Stimulated activated CD8-positive, alpha-beta memory T cell treated with anti-CD3 and anti-CD28 coated beads, Interleukin-4, amount 100 ng/mL, for 4 hours (primary cell): ENCODE measurements around the gene CD52.
A peak's percentile ranks its signal among the peaks of the same experiment; 100 is the strongest.
"Not testable (repeated sequence)": the region's sequence is repeated elsewhere in the genome, so short reads cannot be mapped to it uniquely, and the experiment has no call there.

Experiments
- DNase-seq, 2 donors: peaks; one replicate each; pipeline ENCODE4 v3.0.0-alpha.2; 2020; ENCODE audit warnings: low read depth in 2 of 2, low spot score in 1 of 2

Gene CD52

GRCh38 chr1:26297791-26298124, 20.0 kb upstream of the CD52 start:
- DNase-seq: no peak

DNA sequence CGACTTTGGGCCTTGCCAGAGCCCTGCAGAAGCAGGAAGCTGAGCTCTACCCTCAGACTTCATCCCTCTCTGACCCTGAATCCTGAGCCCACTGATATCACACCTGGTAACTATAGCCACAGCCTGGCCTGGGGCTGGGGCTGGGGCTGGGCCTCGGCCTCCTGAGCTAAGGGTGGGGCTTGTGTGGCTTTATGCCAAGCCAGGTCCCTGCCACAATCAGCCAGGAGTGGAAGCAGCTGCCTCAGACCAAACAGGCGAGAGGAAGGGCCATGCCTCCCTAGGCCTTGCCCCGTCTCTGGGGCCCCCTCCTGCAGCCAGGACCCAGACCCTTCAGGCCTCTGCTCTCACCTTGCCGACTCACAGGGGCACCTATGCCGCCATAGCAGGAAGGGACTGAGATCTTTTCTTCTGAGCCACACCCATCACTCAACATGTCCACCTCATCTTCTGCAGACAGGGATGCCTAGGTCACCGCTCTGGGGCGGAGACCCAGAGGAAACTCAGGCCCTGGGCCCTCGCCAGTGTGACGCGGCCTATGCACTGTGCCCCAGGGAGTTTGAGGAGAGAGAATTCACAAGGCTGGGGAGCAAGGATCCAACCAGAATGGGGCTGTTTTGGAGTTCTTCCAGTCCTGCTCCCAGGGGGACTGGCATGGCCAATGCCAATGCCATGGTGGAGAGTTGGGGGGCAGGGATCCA, 17.0 kb upstream of the CD52 start:
- no peak for DNase-seq

DNA sequence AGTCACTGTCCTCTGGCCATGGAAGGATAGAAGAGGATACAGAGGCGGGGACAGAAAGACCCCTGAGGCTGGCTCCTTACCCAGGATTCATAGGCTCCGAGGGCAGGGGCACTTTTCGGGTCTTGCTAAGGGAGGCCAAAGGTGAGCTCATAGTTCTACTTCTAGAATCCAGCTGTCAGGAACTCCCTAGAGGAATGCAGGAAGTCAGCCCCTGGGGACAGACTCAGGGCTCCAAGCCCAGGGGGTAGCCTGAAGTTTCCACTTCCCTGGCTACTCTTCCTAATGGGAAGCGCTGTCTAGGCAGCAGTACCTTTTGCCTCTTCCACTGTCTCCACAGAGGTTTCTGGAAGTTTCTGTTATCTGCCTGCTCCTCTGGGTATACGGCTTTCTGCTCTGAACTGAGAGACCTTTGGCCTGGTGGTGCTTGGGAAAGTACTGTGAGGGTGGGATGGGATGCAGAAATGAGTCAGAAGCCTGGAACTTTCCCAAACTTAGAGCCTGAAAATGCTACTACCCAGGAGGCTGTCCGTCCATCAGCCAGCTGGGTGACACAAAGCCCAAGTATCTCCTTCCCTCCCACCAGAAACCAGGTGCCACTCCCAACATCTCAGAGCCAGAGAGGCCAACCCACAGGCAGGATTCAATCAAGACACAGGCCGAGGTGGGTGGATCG, 14.9 kb upstream of the CD52 start:
- DNase-seq: no peak

DNA sequence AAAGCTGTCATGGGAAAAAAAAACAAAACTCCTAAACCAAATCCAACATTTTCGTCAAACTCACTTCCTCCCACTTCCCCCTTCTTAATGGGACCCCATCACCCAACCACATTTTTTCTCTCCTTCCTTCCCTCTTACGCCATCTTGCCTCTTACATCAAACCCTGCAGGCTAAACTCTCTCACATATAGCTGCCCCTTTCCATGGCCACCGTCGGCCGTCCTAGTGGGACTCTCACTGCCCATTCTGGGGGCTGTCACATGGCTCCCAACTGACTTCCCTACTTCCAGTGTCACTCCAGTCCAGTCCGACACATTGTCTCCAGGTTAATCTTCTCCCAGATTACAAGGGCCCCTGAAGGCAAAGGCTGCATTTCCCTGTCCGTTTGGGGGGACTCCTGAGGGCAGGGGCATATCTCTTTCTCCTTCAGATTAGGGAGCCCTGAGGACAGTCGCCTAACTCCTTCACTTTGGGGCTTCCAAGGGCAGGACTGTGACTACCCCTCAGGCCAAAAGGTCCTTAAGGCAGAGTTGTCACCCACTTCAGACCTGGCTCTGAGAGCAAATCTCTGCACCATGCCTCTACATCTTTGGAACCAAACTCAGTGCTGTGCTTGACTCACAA, 12.0 kb upstream of the CD52 start:
- DNase-seq: no peak

DNA sequence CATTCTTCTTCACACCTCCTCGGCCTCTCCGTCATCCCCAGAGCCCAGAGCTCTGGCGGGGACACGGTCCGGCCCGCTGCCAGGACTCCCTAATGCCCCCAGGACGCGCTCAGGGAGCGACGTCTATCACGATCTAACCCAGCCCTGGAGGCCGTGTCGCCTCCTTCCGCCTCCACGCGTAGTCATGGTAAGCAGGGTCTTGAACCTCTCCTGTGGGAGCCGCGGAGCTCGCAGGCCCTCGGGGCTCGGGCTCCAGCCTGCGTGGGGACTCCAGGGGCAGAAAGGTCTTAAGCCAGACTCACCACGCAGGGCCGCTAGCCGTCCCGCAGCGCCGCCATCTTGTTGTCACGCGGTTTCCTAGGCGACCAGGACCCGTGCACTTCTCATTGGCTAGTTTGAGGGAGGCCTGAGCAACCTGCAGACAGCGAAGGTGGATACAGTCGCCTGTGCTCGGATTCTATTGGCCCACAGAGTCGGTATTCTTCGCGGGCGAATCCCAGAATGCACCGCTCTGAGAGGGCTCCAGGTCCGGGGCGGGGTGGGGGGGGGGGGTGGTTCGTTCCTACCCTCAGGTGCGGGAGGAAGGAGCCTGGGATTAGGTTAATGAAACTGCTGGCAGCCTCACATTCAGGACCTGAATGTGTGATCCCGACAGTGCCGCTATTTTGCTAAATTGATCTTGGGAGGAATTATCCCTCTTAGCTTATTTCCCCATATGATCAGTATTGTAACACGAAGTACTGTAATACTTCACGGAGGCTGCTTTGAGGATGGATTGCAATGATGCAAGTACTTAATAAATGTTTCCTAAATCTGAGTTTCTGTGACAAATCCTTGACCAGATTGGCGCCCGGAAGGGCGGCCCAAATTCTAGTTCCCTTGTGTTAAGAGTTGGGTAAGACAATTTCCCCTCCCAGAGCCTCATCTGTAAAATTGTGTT, 11.2 kb upstream of the CD52 start, which contains the start of gene UBXN11:
UBXN11 (minus strand) TSS at position 347 of the 940 bp plus-strand sequence. CDS start 3,753 bp downstream, outside the sequence.
- peak; percentile 84 to 85 for DNase-seq

GRCh38 chr1:26307363-26307781, 10.4 kb upstream of the CD52 start:
- DNase-seq: no peak

DNA sequence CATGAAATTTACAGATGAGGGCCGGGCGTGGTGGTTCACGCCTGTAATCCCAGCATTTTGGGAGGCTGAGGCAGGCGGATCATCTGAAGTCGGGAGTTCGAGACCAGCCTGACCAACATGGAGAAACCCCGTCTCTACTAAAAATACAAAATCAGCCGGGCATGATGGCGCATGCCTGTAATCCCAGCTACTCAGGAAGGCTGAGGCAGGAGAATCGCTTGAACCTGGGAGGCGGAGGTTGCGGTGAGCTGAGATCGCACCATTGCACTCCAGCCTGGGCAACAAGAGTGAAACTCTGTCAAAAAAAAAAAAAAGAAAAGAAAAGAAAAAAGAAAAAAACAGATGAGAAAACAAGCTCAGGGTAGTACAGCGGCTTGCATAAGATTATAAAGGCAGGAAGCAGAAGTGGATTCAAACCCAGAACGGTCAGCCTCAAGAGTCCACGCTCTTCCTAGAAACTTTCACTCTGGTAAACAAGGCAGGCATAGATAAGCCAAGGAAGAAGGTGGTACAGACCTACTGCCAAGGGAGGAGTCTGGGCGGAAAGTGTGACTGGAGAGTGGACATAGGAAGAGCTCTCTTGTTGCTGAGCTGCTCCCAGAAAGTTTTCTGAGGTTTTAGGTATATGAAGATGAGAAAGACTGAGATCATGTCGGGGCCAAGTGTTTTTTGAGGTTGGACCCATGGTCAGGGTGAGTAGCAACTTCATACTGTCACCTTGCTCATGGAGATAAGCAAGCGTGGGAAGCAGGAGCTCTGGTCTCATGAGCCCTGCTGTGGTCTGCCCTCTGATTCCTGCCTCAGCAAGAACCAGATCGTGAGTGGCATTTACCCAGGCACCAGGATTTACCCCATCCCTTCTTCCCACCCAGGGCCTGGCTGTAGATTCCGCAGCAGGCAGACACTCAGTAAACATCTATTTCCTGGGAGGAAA, 9.5 kb upstream of the CD52 start:
- DNase-seq: not testable (repeated sequence)

DNA sequence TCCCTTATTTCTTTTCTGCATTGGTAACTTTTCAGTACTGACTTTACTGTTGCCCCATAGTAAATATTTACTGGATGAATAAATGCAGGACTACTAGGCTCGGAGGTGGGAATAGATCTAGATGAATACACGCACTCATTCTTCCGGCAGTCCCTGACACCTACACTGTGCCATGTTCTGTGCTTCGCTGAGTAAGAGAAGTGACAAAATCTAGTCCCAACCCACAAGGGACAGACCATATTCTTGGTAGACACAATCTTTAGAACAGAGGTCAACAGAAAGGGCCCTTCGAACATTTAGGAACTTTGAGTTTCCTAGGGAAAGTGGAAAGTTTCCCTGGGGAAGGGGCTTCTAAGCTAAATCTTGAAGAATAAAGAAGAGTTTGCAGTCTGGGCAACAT, 3.3 kb upstream of the CD52 start:
- DNase-seq: no peak

DNA sequence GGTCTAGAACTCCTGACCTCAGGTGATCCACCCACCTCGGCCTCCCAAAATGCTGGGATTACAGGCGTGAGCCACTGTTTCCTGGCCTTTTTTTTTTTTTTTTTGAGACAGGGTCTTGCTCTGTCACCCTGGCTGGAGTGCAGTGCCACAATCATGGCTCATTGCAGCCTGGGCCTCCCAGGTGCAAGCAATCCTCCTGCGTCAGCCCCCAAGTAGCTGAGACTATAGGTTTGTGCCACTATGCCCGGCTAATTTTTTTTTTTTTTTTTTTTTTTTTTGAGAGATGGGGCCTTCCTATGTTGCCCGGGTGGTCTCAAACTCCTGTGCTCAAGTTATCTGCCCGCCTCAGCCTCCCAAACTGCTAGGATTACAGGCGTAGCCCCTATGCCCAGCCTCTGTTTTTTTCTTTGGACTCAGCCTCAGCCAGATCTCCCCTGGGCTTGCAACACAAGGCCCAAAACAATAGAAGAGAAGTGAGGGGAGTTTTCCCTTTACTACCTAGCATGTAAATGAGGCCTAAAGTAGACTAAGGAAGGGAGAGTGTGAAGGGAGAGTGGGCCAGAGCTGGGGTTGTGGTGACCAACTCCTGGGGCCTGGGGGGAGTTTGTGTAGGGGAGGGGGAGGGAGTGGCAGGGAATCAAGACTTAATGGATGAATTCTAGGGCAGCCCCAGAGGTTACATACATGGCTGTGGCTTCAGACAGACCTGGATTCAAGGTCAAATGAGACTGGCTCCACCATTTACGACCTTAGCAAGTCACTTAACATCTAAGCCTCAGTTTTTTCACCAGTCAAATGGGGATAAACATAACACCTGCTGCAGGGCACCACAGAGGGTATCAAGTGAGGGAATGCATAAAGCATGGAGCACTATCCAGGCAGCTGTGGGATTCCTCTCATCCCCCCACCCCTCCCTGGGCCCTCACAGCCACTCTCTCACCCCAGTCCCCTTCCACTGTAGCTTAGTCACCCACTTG, 1.6 kb upstream of the CD52 start:
- DNase-seq: no peak

GRCh38 chr1:26317146-26317545, 612 bp upstream of the CD52 start:
- DNase-seq: no peak

DNA sequence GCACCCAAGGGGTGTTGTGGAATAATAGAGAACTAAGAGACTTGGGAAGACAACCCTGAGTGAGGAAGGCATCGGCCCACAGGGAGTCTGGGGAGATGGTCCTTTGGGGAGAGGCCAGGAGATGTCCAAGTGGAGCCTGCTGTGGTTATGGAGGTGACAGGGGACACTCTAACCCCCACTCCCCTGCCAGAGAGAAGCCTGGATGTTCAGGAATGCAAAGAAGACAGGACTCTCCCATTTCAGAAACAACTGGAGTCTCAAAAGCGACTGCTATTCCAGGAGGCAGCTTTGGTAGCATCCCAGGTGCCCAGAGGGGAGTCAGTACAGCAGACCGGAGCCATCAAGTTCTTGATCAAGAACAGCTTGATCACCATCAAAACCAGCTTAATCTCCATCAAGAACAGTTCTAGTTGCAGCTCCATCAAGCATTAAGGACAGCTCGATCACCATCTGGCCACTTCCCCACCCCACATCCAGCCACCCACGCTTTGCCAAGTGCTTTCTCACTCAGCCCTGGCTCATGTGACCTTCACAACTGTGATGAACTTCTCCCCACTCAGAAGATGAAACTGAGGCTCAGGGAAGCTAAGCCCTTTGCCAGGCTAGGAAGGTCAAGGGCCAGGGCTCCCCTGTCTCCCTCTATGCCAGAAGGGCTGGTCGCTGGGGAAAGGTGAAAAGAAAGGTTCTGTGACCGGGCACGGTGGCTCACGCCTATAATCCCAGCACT, 743 bp downstream of the CD52 start:
- DNase-seq: no peak

GRCh38 chr1:26320896-26321295, 3.1 kb downstream of the CD52 start:
- DNase-seq: no peak

DNA sequence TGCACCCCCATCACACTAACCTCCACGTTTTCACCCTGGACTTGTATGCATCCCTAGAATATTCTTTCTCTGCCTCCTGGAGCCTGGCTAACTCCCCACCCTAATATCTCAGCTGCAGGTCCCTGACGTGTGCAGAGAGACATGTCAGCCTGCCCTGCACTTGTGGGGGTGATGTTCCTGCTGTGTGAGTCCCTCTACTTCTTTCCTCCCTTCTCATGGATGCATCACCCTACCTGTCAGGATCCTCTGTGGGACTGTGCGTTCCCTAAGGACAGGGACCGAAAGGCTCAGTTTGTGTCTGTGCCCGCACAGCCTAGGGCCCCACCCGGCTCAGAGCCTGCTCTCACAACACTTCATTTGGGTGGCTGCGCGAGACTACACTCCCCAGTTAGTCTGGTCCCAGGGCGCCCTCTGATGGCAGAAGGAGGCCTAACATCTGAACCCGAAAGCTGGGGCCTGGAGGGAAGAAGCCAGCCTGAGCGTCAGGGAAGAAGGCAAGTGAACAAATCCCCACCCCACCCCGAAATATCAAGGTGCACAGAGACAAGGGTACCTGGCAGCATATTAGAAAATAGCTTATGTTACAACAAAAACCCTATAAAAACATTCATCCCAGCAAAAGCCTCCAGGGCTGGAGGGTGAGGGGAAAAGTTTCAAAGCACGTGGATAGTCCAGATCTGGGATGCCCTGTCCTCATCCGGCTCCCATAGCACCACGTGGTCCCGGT, 3.7 kb downstream of the CD52 start:
- DNase-seq: peak; percentile 78 to 99

DNA sequence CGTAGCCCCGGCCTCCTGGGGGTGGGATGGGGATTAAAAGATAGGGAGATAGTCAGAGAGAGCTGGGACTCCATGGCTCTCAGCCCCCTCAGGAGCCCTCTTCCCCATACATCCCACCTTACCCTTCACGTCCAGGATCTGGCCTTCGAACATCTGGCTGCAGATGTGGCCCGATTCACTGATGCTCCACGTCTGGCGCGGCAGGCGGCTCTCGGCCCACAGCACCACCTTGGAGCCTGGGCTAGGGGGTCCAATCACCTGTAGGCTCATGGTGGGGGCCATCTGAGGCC, 4.2 kb downstream of the CD52 start:
- DNase-seq: no peak

GRCh38 chr1:26323382-26323781, 5.6 kb downstream of the CD52 start:
- no peak for DNase-seq

GRCh38 chr1:26324550-26324949, 6.8 kb downstream of the CD52 start:
- DNase-seq: no peak

DNA sequence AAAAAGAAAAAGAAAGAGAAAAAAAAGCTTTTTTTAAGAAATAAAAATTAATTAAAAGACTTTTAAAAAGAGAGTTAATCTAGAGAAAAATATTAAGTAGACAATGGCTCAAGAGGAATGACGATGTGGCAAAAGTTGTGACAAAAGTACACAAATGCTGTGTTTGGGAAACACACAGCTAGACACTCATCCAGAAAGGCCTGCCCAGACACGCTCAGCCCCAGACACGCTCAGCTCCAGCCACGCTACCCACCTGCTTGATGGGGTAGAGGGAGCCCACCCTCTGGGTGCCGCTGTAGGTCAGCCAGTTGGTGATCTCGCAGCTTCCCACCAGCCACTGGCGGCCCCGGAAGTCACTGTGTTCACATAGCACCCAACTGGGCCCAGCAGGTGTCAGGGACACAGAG, 10.2 kb downstream of the CD52 start:
- DNase-seq: no peak

DNA sequence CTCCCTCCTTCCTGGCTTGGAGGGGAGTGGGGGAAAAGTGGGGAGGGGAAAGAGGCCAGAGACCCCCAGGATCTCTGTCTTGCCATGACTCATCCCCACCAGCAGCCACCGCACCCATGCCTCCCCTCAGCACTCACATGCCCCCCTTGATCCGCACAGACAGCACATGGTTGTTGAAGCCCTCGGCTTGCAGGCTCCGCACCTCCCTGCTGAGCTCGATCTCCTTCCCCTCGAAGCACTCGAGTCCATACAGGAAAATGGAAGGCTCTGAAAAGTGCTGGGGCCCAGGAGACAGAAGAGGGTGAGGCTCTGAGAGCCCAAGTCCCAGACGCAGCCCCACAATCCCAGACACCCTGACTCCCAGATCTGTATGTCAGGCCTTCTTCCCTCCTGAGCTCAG, 10.8 kb downstream of the CD52 start:
- no peak for DNase-seq
